GM21423 (cell line): ENCODE data around the gene TNFRSF8.

Source experiments
- ATAC-seq: cut with Tn5 transposase; IDR thresholded peaks from one replicate; pipeline ENCODE4 v1.9.1; 2021; ENCODE audit warnings: mild to moderate bottlenecking, moderate library complexity; ENCODE audit not compliant: unreplicated experiment

TNFRSF8 gene

GRCh38 chr1:12153181-12153785 is 90.2 kb downstream of the TNFRSF8 start:
- ATAC-seq = peak; percentile 39

- ATAC-seq = no peak
These were observed 92.2 kb downstream of the TNFRSF8 start for GRCh38 chr1:12155328-12155727.

- no peak for ATAC-seq
These were observed 94.5 kb downstream of the TNFRSF8 start for GRCh38 chr1:12157366-12158231.

- no peak for ATAC-seq
These were observed 95.4 kb downstream of the TNFRSF8 start for GRCh38 chr1:12158357-12159092.

GRCh38 chr1:12159816-12160215 is 96.7 kb downstream of the TNFRSF8 start:
- no peak for ATAC-seq

GRCh38 chr1:12161324-12161661 is 98.2 kb downstream of the TNFRSF8 start:
- ATAC-seq = no peak

GRCh38 chr1:12161662-12162458 is 98.8 kb downstream of the TNFRSF8 start:
- ATAC-seq = peak; percentile 77

GRCh38 chr1:12162459-12163137 is 99.5 kb downstream of the TNFRSF8 start:
- no peak for ATAC-seq

- ATAC-seq = no peak
These were observed 100.1 kb downstream of the TNFRSF8 start for GRCh38 chr1:12163210-12163609.

- ATAC-seq = no peak
These were observed 101.1 kb downstream of the TNFRSF8 start for GRCh38 chr1:12164210-12164609.

- ATAC-seq = no peak
These were observed 102.2 kb downstream of the TNFRSF8 start for GRCh38 chr1:12165342-12165741.

- ATAC-seq = peak; percentile 54
These were observed 103.9 kb downstream of the TNFRSF8 start, which contains the start of gene TNFRSF1B for GRCh38 chr1:12166834-12167492. Gene TNFRSF1B (plus strand): TSS chr1:12166991. CDS start chr1:12167092, 101 bp downstream.

- ATAC-seq = no peak
These were observed 104.7 kb downstream of the TNFRSF8 start for GRCh38 chr1:12167493-12168429.

- ATAC-seq = no peak
These were observed 105.5 kb downstream of the TNFRSF8 start for GRCh38 chr1:12168451-12169160.

- ATAC-seq = no peak
These were observed 106.5 kb downstream of the TNFRSF8 start for GRCh38 chr1:12169442-12170135.

GRCh38 chr1:12170263-12170671 is 107.2 kb downstream of the TNFRSF8 start:
- ATAC-seq = no peak
